Measurements from ENCODE around the gene DPP10.

GRCh38 chr2:114545052-114545451 lies 102.6 kb downstream of the DPP10 start:
- TF ChIP-seq CTCF (IDR thresholded peaks at IDR 0.05) (no peak), EZH2 (IDR thresholded peaks at IDR 0.05) (no peak), EZH2phosphoT487 (IDR thresholded peaks at IDR 0.05) (no peak)

Measured in neural progenitor cell (in vitro differentiated cells).